K562 (cell line): ENCODE data around the gene CLEC2D. TPM values are rescaled to one million over a fixed set of nuclear protein-coding genes. Genes with fewer than 3 reads are reported as not detected.

Experiments used
- ATF3 ChIP-seq, 2 experiments: fragments of 450-650 bp in 1 of 2; sonication (generic) in 1 of 2; formaldehyde crosslinking in 1 of 2; IDR thresholded peaks in 1 of 2; conservative IDR thresholded peaks in 1 of 2; 2 replicates each; pipeline versions ENCODE4 v1.6.1 to v1.8.1; 2016 to 2023; ENCODE audit warnings: mild to moderate bottlenecking in 2 of 2, moderate library complexity in 2 of 2, inconsistent platforms in 1 of 2, missing genetic modification reagents in 1 of 2
- CBX2 ChIP-seq: fragments of 200-600 bp; sonication (generic); IDR thresholded peaks from one replicate; pipeline ENCODE4 v1.6.1; 2012; ENCODE audit warnings: mild to moderate bottlenecking, low read length, inconsistent platforms; ENCODE audit not compliant: insufficient read depth, poor library complexity, severe bottlenecking
- CBX5 ChIP-seq: IDR thresholded peaks from 2 replicates; pipeline ENCODE4 v1.6.1; 2014; ENCODE audit warnings: low read depth, borderline replicate concordance
- DMBX1 ChIP-seq: fragments of 250-450 bp; sonication (Bioruptor Pico); IDR thresholded peaks from 2 replicates; pipeline ENCODE4 v1.8.0; 2022; ENCODE audit warnings: inconsistent platforms, mild to moderate bottlenecking, moderate library complexity, borderline replicate concordance
- ERF ChIP-seq: fragments of 450-650 bp; formaldehyde crosslinking; IDR thresholded peaks from 2 replicates; pipeline ENCODE4 v1.4.0; 2020; ENCODE audit warnings: mild to moderate bottlenecking, mixed read lengths
- ETV6 ChIP-seq, 3 experiments: fragments of 150-350 bp in 1 of 3; sonication (generic) in 1 of 3; formaldehyde crosslinking in 1 of 3; IDR thresholded peaks; 2 replicates each; pipeline versions ENCODE4 v1.6.1 to v1.8.0; 2014 to 2022; ENCODE audit warnings: borderline replicate concordance in 2 of 3, low read depth in 2 of 3, antibody characterized with exemption in 1 of 3, low read length in 1 of 3, mild to moderate bottlenecking in 1 of 3, missing genetic modification reagents in 1 of 3
- FOXA1 ChIP-seq: fragments of 450-650 bp; IDR thresholded peaks from 2 replicates; pipeline ENCODE4 v1.6.1; 2016; ENCODE audit warnings: mild to moderate bottlenecking, borderline replicate concordance
- GATA2 ChIP-seq: sonication (generic); formaldehyde crosslinking; IDR thresholded peaks from 2 replicates; pipeline ENCODE4 v1.4.0; 2020; ENCODE audit warnings: mild to moderate bottlenecking, missing genetic modification reagents
- GATAD2A ChIP-seq: fragments of 450-650 bp; IDR thresholded peaks from 2 replicates; pipeline ENCODE4 v1.6.1; 2017
- KLF16 ChIP-seq: IDR thresholded peaks from 2 replicates; pipeline ENCODE4 v1.6.1; 2016; ENCODE audit warnings: antibody characterized with exemption
- MAFK ChIP-seq: IDR thresholded peaks from 2 replicates; pipeline ENCODE4 v1.6.1; 2011; ENCODE audit warnings: low read length, improper control_type of control experiment
- RCOR1 ChIP-seq, 2 experiments: IDR thresholded peaks; 2 replicates each; pipeline ENCODE4 v1.6.1; 2012; ENCODE audit warnings: low read depth in 2 of 2, low read length in 2 of 2, borderline replicate concordance in 1 of 2, improper control_type of control experiment in 1 of 2
- RHOXF2B ChIP-seq: fragments of 250-450 bp; sonication (Bioruptor Pico); conservative IDR thresholded peaks from 2 replicates; pipeline ENCODE4 v1.5.1; 2021
- SRSF3 ChIP-seq: fragments of 200-400 bp; formaldehyde crosslinking; IDR thresholded peaks from 2 replicates; pipeline ENCODE4 v1.6.1; 2016; ENCODE audit warnings: mild to moderate bottlenecking, low read length, moderate library complexity; ENCODE audit not compliant: insufficient read depth
- STAT5A ChIP-seq: IDR thresholded peaks from 2 replicates; pipeline ENCODE4 v1.6.1; 2012; ENCODE audit warnings: low read length, inconsistent platforms, borderline replicate concordance
- TAL1 ChIP-seq: fragments of 450-650 bp; IDR thresholded peaks from 2 replicates; pipeline ENCODE4 v1.6.1; 2016; ENCODE audit warnings: mild to moderate bottlenecking
- TCF3 ChIP-seq: sonication (generic); formaldehyde crosslinking; IDR thresholded peaks from 2 replicates; pipeline ENCODE4 v1.4.0; 2020; ENCODE audit warnings: mild to moderate bottlenecking, missing genetic modification reagents
- TCFL5 ChIP-seq: fragments of 250-450 bp; sonication (Bioruptor Pico); conservative IDR thresholded peaks from 2 replicates; pipeline ENCODE4 v1.6.1; 2021; ENCODE audit warnings: mild to moderate bottlenecking, moderate library complexity, matching md5 sums
- YY1 ChIP-seq, 3 experiments: IDR thresholded peaks; 2 replicates each; pipeline ENCODE4 v1.6.1; 2011; ENCODE audit warnings: low read length in 2 of 3, mild to moderate bottlenecking in 2 of 3, moderate library complexity in 2 of 3, borderline replicate concordance in 1 of 3, control low read depth in 1 of 3, low read depth in 1 of 3; ENCODE audit not compliant: insufficient read depth in 3 of 3, insufficient replicate concordance in 2 of 3, control insufficient read depth in 1 of 3, insufficient read length in 1 of 3; ENCODE audit errors: extremely low read depth in 1 of 3
- ZBTB11 ChIP-seq, 3 experiments: fragments of 200-800 bp in 1 of 3; fragments of 250-450 bp in 1 of 3; fragments of 450-650 bp in 1 of 3; sonication (Bioruptor Pico) in 1 of 3; sonication (Bioruptor generic) in 1 of 3; formaldehyde crosslinking in 1 of 3; IDR thresholded peaks; 2 replicates each; pipeline versions ENCODE4 v1.6.1 to v1.8.0; 2016 to 2022; ENCODE audit warnings: mild to moderate bottlenecking in 2 of 3, missing genetic modification characterization in 2 of 3, missing compliant biosample characterization in 1 of 3, moderate library complexity in 1 of 3
- ZKSCAN3 ChIP-seq: fragments of 250-450 bp; sonication (Bioruptor Pico); IDR thresholded peaks from 2 replicates; pipeline ENCODE4 v1.4.0; 2020
- ZNF311 ChIP-seq: fragments of 250-450 bp; sonication (Bioruptor Pico); IDR thresholded peaks from 2 replicates; pipeline ENCODE4 v1.4.0; 2020; ENCODE audit warnings: mild to moderate bottlenecking, moderate library complexity
- ZNF316 ChIP-seq: fragments of 450-650 bp; IDR thresholded peaks from 2 replicates; pipeline ENCODE4 v1.6.1; 2016
- polyA plus RNA-seq, 8 experiments: library from polyadenylated mRNA; depleted of rRNA in 4 of 8; stranded (reverse) in 5 of 8; unstranded in 3 of 8; fragments of >200 nt; fragmentation: Nextera tagmentation in 2 of 8; fragmentation: Illumina TruSeq in 1 of 8; extraction: Ambion mirVana in 2 of 8; extraction: Trizol in 1 of 8; gene quantifications; 2 replicates each; pipeline versions ENCODE4 v1.2.1 to v1.2.3, GENCODE V29; 2011 to 2014; ENCODE audit warnings: inconsistent platforms in 1 of 8, missing spikeins in 1 of 8
- total RNA-seq, 7 experiments: library from RNA; depleted of rRNA in 6 of 7; stranded (reverse); fragments of >200 nt in 6 of 7; fragmentation: Illumina TruSeq in 2 of 7; extraction: Trizol in 2 of 7; gene quantifications; 2 replicates each; pipeline versions ENCODE4 v1.2.1 to v1.2.3, GENCODE V29; 2011 to 2021; ENCODE audit warnings: low replicate concordance in 1 of 7

CLEC2D gene
- total and polyA plus RNA-seq, 9 of the 15 experiments (the other 6 are each of a cell fraction or from before 2014, with no cell fraction given): 1.4 to 5.0 (median 2.2) TPM

- TF ChIP-seq ETV6 (IDR thresholded peaks at IDR 0.05; ENCODE audit: borderline replicate concordance in 1 of 2, low read depth in 2 of 2, low read length in 1 of 2) (no peak), ETV6 (CRISPR knock-in tag; IDR thresholded peaks at IDR 0.05; ENCODE audit: borderline replicate concordance) (no peak), GATA2 (peak; percentile 67), ZNF316 (peak; percentile 90), ERF (no peak), STAT5A (peak; percentile 48; the same call in 1 of the 2 replicates), CBX2 (no peak), ZNF311 (CRISPR knock-in tag) (no peak), RHOXF2B (CRISPR knock-in tag) (no peak), DMBX1 (CRISPR knock-in tag) (no peak), RCOR1 (IDR thresholded peaks at IDR 0.05; ENCODE audit: borderline replicate concordance in 1 of 2, low read depth in 2 of 2, low read length in 2 of 2) (0 out of 4 replicates have a peak, but pooled peaks of 1 of the 2 experiments have one; percentile 12), SRSF3 (no peak), MAFK (peak; percentile 47; the same call in 1 of the 2 replicates), CBX5 (no peak), YY1 (IDR thresholded peaks at IDR 0.05; ENCODE audit: borderline replicate concordance in 1 of 3, control insufficient read depth in 1 of 3, extremely low read depth in 1 of 3, insufficient read depth in 3 of 3, insufficient read length in 1 of 3, insufficient replicate concordance in 2 of 3, low read depth in 1 of 3, low read length in 2 of 3) (peak in 1 of 3 experiments; percentile 23), ZKSCAN3 (CRISPR knock-in tag) (no peak), TCFL5 (no peak), GATAD2A (no peak), TAL1 (peak; percentile 76), ATF3 (IDR thresholded peaks at IDR 0.05) (peak; percentile 60; the same call in 1 of the 2 replicates), ATF3 (CRISPR knock-in tag; conservative IDR thresholded peaks at IDR 0.05) (no peak), TCF3 (CRISPR knock-in tag) (peak; percentile 82), FOXA1 (no peak), ZBTB11 (CRISPR knock-in tag; IDR thresholded peaks at IDR 0.05) (no peak), KLF16 (peak; percentile 41; the same call in 1 of the 2 replicates)
Observed at GRCh38 chr12:9673404-9674225, 4.1 kb downstream of the CLEC2D start (continued).
